Calu3 (cell line): ENCODE results near the gene CACNA1F. TPM values are rescaled to one million over a fixed set of nuclear protein-coding genes. Genes with fewer than 3 reads are reported as not detected.

Experiments used
- BruUV-seq: library from RNA; stranded (reverse); fragments of 400-500 nt; replicated peaks from 2 replicates; lab custom pipeline; 2021; lab: Mats Ljungman, UMichigan
- CTCF ChIA-PET: fragments of 300-600 bp; sonication (Branson Sonifier 250); formaldehyde crosslinking; loops from one replicate; lab custom pipeline; 2022; ENCODE audit warnings: antibody characterized with exemption; lab: Charles Lee
- DNase-seq: peaks from one replicate; pipeline ENCODE4 v3.0.0; 2022
- H3K27ac Mint-ChIP-seq: one replicate; pipeline ENCODE4 v1.8.0; 2022; ENCODE audit warnings: mixed read lengths; ENCODE audit not compliant: unreplicated experiment
- H3K27me3 Mint-ChIP-seq: one replicate; pipeline ENCODE4 v1.8.0; 2022; ENCODE audit warnings: mixed read lengths; ENCODE audit not compliant: unreplicated experiment
- H3K36me3 Mint-ChIP-seq: one replicate; pipeline ENCODE4 v1.8.0; 2022; ENCODE audit warnings: mild to moderate bottlenecking, moderate library complexity, mixed read lengths; ENCODE audit not compliant: insufficient read depth, unreplicated experiment
- H3K4me1 Mint-ChIP-seq: one replicate; pipeline ENCODE4 v1.8.0; 2022; ENCODE audit warnings: mild to moderate bottlenecking, low read depth, mixed read lengths; ENCODE audit not compliant: unreplicated experiment
- H3K4me3 Mint-ChIP-seq: one replicate; pipeline ENCODE4 v1.8.0; 2022; ENCODE audit warnings: mild to moderate bottlenecking, low read depth, moderate library complexity, mixed read lengths; ENCODE audit not compliant: unreplicated experiment
- H3K9me3 Mint-ChIP-seq: one replicate; pipeline ENCODE4 v1.8.0; 2022; ENCODE audit warnings: low read depth, mixed read lengths; ENCODE audit not compliant: unreplicated experiment
- CTCF ChIP-seq: fragments of 200-600 bp; IDR thresholded peaks from one replicate; pipeline ENCODE4 v1.8.0; 2022; ENCODE audit warnings: antibody characterized with exemption; ENCODE audit not compliant: unreplicated experiment
- intact Hi-C: fragments of 100-400 bp; cut with micrococcal nuclease; formaldehyde crosslinking; loops from one replicate; pipeline ENCODE4 v1.10.0; 2022; ENCODE audit not compliant: unreplicated experiment
- total RNA-seq: library from RNA; stranded (reverse); gene quantifications from 2 replicates; pipeline ENCODE4 v1.2.3, GENCODE V29; 2022

CACNA1F gene
- total RNA-seq, 1 experiment from 2014 or later, result not detected

GRCh38 chrX:49193542-49193964 is 39.6 kb downstream of the CACNA1F start:
- TF ChIP-seq CTCF, result no peak
- no peak overlapping the region for H3K27ac Mint-ChIP-seq
- H3K9me3 Mint-ChIP-seq, result no peaks in the 10 kb centered on the region
- peaks cover 21% of the 10 kb centered on the region for H3K27me3 Mint-ChIP-seq
- intact Hi-C loops, result loop anchor here (10.0 kb wide), 1 partner anchor 561 kb away; no protein-coding TSS in a partner anchor
- CTCF ChIA-PET, result no interaction called here
- no TSS peak for BruUV-seq
- peaks cover 32% of the 10 kb centered on the region for H3K4me1 Mint-ChIP-seq
- no peak overlapping the region for H3K4me3 Mint-ChIP-seq
- no peak for DNase-seq
- peaks cover 31% of the 10 kb centered on the region for H3K36me3 Mint-ChIP-seq

DNA sequence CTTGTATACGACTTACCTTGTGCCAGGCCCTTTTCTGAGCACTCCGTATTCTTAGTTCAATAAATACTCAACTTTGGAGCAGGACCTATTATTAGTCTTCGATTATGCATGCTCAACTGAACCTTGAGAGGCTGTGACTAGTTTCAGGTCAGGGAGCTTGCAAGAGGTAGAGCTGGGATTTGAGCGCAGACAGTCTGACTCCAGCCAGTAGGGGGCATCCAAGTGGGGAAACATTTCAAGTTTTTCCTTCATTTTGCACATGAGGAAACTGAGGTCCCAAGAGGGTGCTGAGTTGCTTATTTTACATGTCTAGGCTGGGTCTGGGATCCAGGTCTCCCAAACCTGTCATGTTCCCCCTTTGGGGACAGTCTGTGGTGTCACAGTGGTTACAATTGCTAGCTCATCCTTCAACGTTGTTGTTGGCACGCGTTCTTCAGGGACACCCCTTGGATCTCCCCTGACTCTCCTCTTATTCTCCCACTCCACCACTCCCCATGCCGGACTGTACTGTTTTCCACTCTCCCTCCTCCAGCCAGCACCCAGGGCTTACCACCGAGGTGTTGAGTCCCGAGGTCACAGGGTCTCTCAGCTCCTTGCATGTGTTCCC is 40.3 kb downstream of the CACNA1F start:
- Mint-ChIP-seq H3K9me3 (no peaks in the 10 kb centered on the region), H3K36me3 (peaks cover 25% of the 10 kb centered on the region), H3K27me3 (peaks cover 14% of the 10 kb centered on the region), H3K4me3 (no peak overlapping the region), H3K27ac (no peak overlapping the region), H3K4me1 (peaks cover 24% of the 10 kb centered on the region)
- CTCF ChIA-PET, result interaction anchor here (0.6 to 1.0 kb wide), 2 partner anchors 76 to 275 kb away, joined by 5 to 6 read pairs; partner anchors contain the start of gene PPP1R3F
- no TSS peak for BruUV-seq
- intact Hi-C loops, result loop anchor here (10.0 kb wide), 1 partner anchor 562 kb away; no protein-coding TSS in a partner anchor
- peak; percentile 52 for TF ChIP-seq CTCF
- peak; percentile 44 for DNase-seq

DNA sequence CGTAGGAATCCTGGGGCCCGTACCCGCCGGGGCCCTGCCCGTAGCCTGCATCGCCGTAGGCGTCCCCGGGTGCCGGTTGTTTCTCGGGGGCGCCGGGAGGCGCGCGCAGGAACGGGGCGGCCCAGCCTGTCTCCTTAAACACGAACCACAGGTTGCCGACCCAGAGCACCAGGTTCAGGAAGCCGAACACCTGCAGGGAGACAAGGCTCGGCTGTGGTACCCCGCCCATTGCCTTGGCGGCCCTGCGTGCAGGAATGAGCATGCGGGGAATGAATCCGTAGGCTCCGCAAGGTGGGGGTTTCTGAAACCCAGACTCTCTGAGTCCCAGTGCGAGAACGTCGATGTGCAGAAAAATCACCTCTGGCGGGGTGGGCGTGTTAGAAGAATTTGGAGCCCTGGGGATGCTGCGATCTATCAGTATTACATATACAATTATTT is 41.5 kb downstream of the CACNA1F start:
- H3K27ac Mint-ChIP-seq, result peak overlapping the region; percentile 99
- H3K27me3 Mint-ChIP-seq, result peaks cover 9% of the 10 kb centered on the region
- DNase-seq, result no peak
- no peaks in the 10 kb centered on the region for H3K9me3 Mint-ChIP-seq
- peaks cover 32% of the 10 kb centered on the region for H3K36me3 Mint-ChIP-seq
- BruUV-seq, result TSS peak; percentile 66
- peaks cover 24% of the 10 kb centered on the region for H3K4me1 Mint-ChIP-seq
- peak overlapping the region; percentile 75 for H3K4me3 Mint-ChIP-seq
- intact Hi-C loops, result loop anchor here (10.0 kb wide), 1 partner anchor 563 kb away; no protein-coding TSS in a partner anchor
- no peak for TF ChIP-seq CTCF
- CTCF ChIA-PET, result interaction anchor here (0.9 to 1.3 kb wide), 6 partner anchors 25 to 390 kb away, joined by 3 to 11 read pairs (median 4); partner anchors contain the start of genes GRIPAP1, HDAC6 and PPP1R3F

GRCh38 chrX:49190821-49191573 is 42.1 kb downstream of the CACNA1F start:
- CTCF ChIA-PET, result interaction anchor here (0.5 to 1.3 kb wide), 9 partner anchors 24 to 389 kb away, joined by 3 to 11 read pairs (median 4); partner anchors contain the start of genes GRIPAP1, HDAC6 and PPP1R3F
- intact Hi-C loops, result loop anchor here (10.0 kb wide), 1 partner anchor 564 kb away; no protein-coding TSS in a partner anchor
- H3K27ac Mint-ChIP-seq, result peak overlapping the region; percentile 99
- H3K4me3 Mint-ChIP-seq, result peak overlapping the region; percentile 75
- TF ChIP-seq CTCF, result no peak
- H3K36me3 Mint-ChIP-seq, result peaks cover 38% of the 10 kb centered on the region
- no peaks in the 10 kb centered on the region for H3K9me3 Mint-ChIP-seq
- H3K27me3 Mint-ChIP-seq, result peaks cover 9% of the 10 kb centered on the region
- peaks cover 24% of the 10 kb centered on the region for H3K4me1 Mint-ChIP-seq
- BruUV-seq, result no TSS peak
- DNase-seq, result peak; percentile 90
